Neutrophil (primary cell): ENCODE measurements around the gene RTL5.
"Not testable (repeated sequence)": the region's sequence is repeated elsewhere in the genome, so short reads cannot be mapped to it uniquely, and the experiment has no call there.

Experiments
- H3K27ac ChIP-seq: fragments of 200-600 bp; sonication (generic); 2 replicates; pipeline ENCODE4 v1.5.1; 2016; ENCODE audit warnings: mild to moderate bottlenecking, moderate library complexity
- H3K27me3 ChIP-seq: fragments of 200-600 bp; sonication (generic); 2 replicates; pipeline ENCODE4 v1.6.0; 2016; ENCODE audit warnings: mild to moderate bottlenecking
- H3K36me3 ChIP-seq: fragments of 200-600 bp; sonication (generic); 2 replicates; pipeline ENCODE4 v1.5.1; 2017
- H3K4me1 ChIP-seq, 2 experiments: fragments of 200-600 bp in 1 of 2; sonication (generic) in 1 of 2; 1 replicate in 1 of 2; 2 replicates in 1 of 2; pipeline versions ENCODE4 v1.5.1 to v1.6.1; 2013 to 2016; ENCODE audit warnings: low read depth in 1 of 2, low read length in 1 of 2, mild to moderate bottlenecking in 1 of 2, moderate library complexity in 1 of 2; ENCODE audit not compliant: control insufficient read depth in 1 of 2, insufficient read depth in 1 of 2
- H3K4me3 ChIP-seq, 2 experiments: fragments of 200-600 bp in 1 of 2; sonication (generic) in 1 of 2; 1 replicate in 1 of 2; 2 replicates in 1 of 2; pipeline ENCODE4 v1.5.1; 2013 to 2016; ENCODE audit warnings: low read depth in 1 of 2, low read length in 1 of 2, mild to moderate bottlenecking in 1 of 2, moderate library complexity in 1 of 2
- H3K9me3 ChIP-seq: fragments of 200-600 bp; sonication (generic); 2 replicates; pipeline ENCODE4 v1.5.1; 2016
- TF ChIP-seq, protein P1 (sequence below): fragments of 200-600 bp; sonication (generic); IDR thresholded peaks from 2 replicates; pipeline ENCODE4 v1.5.1; 2016; ENCODE audit warnings: antibody characterized with exemption

Gene RTL5

DNA sequence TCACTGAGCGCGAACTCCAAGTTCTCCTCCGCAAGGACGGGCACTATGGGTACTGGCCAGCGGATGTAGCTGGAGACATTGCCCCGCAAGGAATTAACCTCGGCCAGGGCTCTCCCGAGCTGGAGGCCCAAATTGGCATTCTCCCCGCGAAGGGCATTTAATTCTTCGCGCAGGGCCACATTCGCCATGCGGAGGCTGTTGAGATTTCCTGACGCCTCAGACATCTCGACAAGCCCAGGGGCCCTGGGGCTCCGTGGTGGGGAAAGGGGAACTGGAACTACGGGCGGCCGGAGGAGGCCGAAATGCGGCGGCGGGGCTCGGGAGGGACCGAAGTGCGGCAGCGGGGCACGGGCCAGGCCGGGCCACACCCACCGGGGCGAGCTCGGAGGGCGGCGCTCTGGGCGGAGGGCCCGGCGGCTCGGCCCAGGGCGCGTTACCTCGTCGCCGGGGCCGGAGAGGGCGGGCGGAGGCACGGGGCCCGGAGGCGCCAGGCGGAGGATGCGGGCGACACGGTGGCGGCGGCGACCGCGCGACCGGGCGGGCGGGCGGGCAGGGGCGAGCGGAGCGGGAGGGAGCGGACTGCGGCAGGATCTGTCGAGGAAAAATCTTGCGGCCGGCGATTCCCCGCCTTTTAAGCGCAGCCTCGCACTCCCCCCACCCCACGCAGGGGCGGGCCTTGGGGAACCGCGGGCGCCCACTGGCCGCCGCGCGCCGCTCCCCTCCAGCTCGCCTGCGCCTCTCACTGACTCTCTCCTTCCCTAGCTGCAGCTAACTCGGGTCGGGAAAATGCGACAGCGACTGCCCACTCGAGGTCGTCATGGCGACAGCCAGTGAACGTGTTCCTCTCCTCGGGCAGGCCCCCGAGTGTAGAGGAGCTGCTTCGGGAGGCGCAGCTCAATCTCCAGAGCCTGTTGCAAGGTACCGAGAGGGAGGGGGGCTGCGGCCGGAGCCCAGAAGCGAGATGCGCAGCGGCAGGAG is at the start of gene RTL5:
Gene RTL5 (minus strand): TSS at position 599 of the 978 bp plus-strand sequence.
- Histone ChIP-seq H3K4me3 (peak within 1 kb of the TSS; percentile 35 to 50), H3K36me3 (peaks cover 73% of the 10 kb centered on the region), H3K4me1 (peaks cover 23 to 25% of the 10 kb centered on the region in 2 experiments), H3K9me3 (no peaks in the 10 kb centered on the region), H3K27ac (peak within 1 kb of the TSS; percentile 8), H3K27me3 (peaks cover 27% of the 10 kb centered on the region)
- TF ChIP-seq, protein P1, sequence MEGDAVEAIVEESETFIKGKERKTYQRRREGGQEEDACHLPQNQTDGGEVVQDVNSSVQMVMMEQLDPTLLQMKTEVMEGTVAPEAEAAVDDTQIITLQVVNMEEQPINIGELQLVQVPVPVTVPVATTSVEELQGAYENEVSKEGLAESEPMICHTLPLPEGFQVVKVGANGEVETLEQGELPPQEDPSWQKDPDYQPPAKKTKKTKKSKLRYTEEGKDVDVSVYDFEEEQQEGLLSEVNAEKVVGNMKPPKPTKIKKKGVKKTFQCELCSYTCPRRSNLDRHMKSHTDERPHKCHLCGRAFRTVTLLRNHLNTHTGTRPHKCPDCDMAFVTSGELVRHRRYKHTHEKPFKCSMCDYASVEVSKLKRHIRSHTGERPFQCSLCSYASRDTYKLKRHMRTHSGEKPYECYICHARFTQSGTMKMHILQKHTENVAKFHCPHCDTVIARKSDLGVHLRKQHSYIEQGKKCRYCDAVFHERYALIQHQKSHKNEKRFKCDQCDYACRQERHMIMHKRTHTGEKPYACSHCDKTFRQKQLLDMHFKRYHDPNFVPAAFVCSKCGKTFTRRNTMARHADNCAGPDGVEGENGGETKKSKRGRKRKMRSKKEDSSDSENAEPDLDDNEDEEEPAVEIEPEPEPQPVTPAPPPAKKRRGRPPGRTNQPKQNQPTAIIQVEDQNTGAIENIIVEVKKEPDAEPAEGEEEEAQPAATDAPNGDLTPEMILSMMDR, result no peak

DNA sequence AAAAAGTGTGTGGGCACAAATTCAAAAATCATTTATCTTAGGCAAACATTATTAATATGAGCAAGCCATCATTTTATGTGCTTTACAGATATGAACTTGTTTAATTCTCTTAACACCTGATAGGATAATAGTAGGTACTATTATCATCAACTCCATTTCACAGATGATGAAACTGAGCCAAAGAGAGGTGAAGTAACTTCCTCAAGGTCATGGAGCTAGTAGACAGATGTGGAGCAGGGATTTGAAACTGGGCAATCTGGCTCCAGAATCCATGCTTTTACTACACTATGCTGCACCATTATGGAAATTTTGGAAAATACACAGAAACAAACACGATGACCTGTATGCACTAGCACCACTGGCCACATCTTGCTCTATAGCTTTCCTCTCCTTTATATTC is 48.8 kb upstream of the RTL5 start:
- H3K4me3 ChIP-seq, result peak overlapping the region; percentile 64 to 72
- H3K27me3 ChIP-seq, result no peaks in the 10 kb centered on the region
- no peaks in the 10 kb centered on the region for H3K9me3 ChIP-seq
- TF ChIP-seq, protein P1, result no peak
- peak overlapping the region; percentile 80 for H3K27ac ChIP-seq
- peaks cover 7 to 23% of the 10 kb centered on the region in 2 experiments for H3K4me1 ChIP-seq
- H3K36me3 ChIP-seq, result no peaks in the 10 kb centered on the region

DNA sequence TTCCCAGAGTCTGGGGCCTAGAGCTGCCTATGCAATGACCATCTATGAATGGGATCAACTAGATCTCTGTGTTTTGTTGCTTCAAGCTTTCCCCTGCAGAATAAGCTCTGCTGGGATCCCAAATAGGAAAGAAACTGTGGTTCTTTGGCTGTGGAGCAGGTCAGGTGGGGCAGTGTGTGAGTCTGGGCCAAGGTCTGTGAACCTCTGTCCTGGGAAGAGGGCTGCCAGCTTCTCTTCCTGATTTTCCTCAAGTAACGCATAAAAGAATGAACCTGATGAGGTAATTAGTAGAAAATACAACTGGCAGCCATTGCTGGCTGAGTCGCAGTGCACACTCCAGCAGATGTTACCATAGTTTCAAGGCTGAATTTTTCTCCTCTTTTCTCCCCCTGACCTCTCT is 45.3 kb upstream of the RTL5 start:
- Histone ChIP-seq H3K9me3 (no peaks in the 10 kb centered on the region), H3K27ac (no peak overlapping the region), H3K4me1 (peaks cover 7 to 12% of the 10 kb centered on the region in 2 experiments), H3K4me3 (no peak overlapping the region), H3K36me3 (no peaks in the 10 kb centered on the region), H3K27me3 (no peaks in the 10 kb centered on the region)
- TF ChIP-seq, protein P1, result no peak

DNA sequence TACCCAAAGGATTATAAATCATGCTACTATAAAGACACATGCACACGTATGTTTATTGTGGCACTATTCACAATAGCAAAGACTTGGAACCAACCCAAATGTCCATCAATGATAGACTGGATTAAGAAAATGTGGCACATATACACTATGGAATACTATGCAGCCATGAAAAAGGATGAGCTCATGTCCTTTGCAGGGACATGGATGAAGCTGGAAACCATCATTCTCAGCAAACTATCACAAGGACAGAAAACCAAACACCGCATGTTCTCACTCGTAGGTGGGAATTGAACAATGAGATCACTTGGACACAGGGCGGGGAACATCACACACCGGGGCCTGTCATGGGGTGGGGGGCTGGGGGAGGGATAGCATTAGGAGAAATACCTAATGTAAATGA is 44.6 kb upstream of the RTL5 start:
- H3K9me3 ChIP-seq, H3K27ac ChIP-seq, H3K27me3 ChIP-seq, H3K36me3 ChIP-seq, H3K4me1 ChIP-seq, H3K4me3 ChIP-seq: not testable (repeated sequence)

DNA sequence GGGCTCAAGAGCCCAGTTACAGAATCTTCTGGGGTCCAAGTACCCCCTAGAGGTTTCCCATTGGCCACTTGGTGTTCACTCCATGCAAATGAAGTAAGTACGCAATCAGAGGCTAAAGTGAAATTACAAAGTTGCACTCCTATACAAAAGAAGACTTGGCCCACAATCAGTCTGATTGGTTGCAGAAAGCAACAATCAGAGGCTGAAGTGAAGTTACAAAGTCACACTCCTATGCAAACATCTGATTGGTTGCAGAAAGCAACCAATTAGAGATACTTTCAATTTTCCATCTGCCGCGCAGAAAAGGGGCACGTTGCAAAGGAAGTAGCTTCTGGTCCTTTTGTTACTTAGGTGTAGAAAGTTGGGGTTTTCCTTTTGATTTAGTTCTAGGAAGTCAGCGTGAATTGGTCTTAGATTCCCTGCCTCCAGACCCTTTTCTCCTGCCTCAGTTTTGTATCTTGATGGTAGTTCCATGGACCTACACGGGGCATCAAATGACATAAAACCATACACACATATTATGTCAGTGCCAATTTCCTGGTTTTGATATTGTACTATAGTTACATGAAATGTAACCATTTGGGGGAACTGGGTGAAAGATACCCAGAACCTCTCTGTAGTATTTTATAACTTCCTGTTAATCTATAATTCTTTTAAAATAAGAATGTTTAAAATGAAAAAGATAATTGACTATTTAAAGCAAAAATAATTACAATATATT is 37.5 kb upstream of the RTL5 start:
- TF ChIP-seq, protein P1, result no peak
- Histone ChIP-seq H3K27me3 (no peaks in the 10 kb centered on the region), H3K27ac (no peak overlapping the region), H3K4me3 (no peak overlapping the region), H3K9me3 (no peaks in the 10 kb centered on the region), H3K4me1 (no peaks in the 10 kb centered on the region), H3K36me3 (no peaks in the 10 kb centered on the region)

DNA sequence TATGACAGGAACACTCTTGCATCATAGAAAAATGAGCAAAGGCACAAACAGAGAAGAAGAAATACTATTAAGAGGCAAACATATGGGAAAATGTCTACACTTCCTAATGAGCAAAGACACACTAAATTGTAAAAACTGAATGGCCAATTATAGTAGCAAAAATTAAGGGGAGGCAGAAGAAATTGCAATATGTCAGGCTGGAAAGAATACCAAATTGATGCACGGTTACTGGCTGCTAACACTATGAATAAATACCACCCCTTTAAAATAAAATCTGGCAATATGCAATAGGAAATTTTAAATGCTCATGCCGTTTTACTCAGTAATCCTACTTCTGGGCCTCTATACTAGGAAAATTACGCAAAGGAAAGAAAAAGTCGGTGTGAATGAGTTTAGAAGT is 33.8 kb upstream of the RTL5 start:
- no peaks in the 10 kb centered on the region for H3K27me3 ChIP-seq
- no peaks in the 10 kb centered on the region for H3K36me3 ChIP-seq
- no peaks in the 10 kb centered on the region for H3K9me3 ChIP-seq
- no peak overlapping the region for H3K27ac ChIP-seq
- H3K4me3 ChIP-seq, result no peak overlapping the region
- H3K4me1 ChIP-seq, result no peaks in the 10 kb centered on the region
- TF ChIP-seq, protein P1, result no peak
